Activated naive CD4-positive, alpha-beta T cell treated with anti-CD3 and anti-CD28 coated beads, Interleukin-2, amount 10 ng/mL, durations not matched to agents 5 hours and 36 hours (primary cell): ENCODE measurements around the gene GPR171. TPM values are rescaled to one million over a fixed set of nuclear protein-coding genes. Genes with fewer than 3 reads are reported as not detected.

Experiments
- total RNA-seq, 2 experiments: library from RNA; stranded (reverse); gene quantifications; one replicate each; pipeline ENCODE4 v1.2.3, GENCODE V29; 2021

The GPR171 gene
- total RNA-seq: 100 to 1,000 TPM; 242 to 252 TPM

GRCh38 chr3:151203051-151203420 lies at the start of gene GPR171:
GPR171 (minus strand) TSS chr3:151203216; CDS start chr3:151199386, 3,830 bp downstream.

Other genes starting within 250 kb of the GPR171 start
- not detected for gene CLRN1, start 230.5 kb downstream of the GPR171 start, total RNA-seq
- gene MED12L, start 117.6 kb downstream of the GPR171 start, total RNA-seq: under 1 TPM; 0.18 to 0.26 TPM
- gene P2RY14, start 75.3 kb upstream of the GPR171 start, total RNA-seq: under 1 TPM; 0.51 to 0.66 TPM
- gene GPR87, start 113.6 kb upstream of the GPR171 start, total RNA-seq: not detected
- gene P2RY13, start 126.3 kb upstream of the GPR171 start, total RNA-seq: not detected
- gene P2RY12, start 181.5 kb upstream of the GPR171 start, total RNA-seq: not detected